ENCODE data around the gene GPX3.

GPX3 gene, protein sequence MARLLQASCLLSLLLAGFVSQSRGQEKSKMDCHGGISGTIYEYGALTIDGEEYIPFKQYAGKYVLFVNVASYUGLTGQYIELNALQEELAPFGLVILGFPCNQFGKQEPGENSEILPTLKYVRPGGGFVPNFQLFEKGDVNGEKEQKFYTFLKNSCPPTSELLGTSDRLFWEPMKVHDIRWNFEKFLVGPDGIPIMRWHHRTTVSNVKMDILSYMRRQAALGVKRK

DNA sequence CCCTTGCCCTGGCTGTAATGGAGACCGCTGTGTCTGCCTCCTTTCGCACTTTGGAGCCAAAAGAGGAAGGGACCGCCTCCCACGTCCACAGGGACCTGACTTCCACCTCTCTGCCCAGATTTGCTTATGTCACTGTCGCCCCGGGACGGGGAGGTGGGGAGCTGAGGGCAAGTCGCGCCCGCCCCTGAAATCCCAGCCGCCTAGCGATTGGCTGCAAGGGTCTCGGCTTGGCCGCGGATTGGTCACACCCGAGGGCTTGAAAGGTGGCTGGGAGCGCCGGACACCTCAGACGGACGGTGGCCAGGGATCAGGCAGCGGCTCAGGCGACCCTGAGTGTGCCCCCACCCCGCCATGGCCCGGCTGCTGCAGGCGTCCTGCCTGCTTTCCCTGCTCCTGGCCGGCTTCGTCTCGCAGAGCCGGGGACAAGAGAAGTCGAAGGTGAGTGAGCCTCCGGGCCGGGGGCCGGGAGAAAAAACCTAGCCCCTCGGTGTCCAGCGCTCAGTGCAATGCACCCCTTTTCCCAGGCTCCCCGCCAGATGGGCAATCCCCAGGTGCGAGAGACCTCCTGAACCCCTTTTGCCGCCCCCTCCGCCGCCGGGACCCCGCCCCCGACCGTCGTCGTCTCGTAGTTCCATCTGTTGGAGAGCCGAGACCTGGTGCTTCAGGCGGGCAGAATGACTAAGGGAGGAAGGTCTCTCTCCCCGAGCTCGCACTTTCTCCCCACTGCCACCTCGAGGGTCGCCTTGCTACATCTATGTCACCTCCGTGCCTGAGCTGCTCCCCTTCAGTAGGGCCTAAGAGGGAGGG, at the start of gene GPX3:
Gene GPX3 (plus strand): TSS at position 288 of the 807 bp plus-strand sequence. CDS start 64 bp downstream, at position 352.
- DNase-seq, result peak; percentile 89

GRCh38 chr5:150978590-150978989, 41.8 kb upstream of the GPX3 start:
- DNase-seq, result no peak

GRCh38 chr5:150987746-150988145, 32.6 kb upstream of the GPX3 start:
- no peak for DNase-seq

DNA sequence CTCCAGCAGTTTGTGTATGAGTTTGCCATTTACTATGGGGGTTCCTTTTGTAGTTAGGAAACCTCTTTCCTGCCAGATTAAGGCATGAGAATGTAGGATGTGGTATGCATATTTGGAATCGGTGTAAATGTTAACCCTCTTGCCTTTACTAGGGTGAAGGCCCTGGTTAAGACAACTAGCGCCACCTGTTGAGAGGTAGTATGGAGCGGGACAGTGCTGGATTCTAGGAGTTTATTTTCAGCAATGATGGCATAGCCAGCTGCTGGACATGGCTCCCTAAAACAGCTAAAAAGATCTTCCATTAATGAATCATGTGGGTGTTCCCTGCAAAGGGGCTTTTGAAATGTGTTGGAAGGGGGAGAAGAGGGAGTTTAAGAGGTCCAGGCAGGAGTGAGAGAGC, 30.7 kb upstream of the GPX3 start:
- DNase-seq, result no peak

DNA sequence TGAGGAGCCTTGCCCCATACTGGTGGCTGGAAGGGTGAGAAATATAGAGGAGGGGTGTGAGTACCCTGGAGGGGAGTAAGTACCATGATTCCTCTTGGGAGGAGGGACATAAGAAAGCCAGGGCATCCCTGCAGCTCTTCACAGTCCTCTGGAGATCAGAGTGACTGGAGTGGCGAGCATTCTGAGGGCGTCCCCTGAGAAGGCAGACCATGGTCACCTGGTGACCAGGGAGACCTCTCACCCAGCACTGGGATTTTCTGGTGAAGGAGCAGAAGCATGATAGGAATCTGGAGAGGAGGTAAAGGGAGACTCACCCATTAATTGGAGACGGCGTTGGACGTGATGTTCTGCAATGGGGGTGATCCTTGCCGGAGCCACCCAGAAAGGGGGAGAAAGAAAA, 27.7 kb upstream of the GPX3 start:
- DNase-seq, result no peak

DNA sequence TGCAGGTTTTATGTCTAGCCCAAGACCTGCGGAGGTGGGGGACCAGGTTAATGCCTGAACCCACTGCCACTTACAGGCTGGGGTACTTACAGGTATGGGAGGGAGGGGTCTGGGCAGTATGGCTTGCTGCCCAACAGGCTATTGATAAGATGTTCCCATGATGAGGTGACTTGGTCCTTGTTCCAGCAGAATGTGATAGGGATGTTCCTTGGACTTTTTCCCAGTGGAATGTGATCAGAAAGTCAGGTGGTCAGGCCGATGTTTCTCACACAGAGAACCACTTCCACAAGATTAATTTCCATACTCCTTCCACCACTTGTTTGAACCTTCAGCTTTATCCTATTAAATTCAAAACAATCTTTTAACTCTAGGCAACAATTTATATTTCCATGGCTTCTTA, 27.0 kb upstream of the GPX3 start:
- DNase-seq, result no peak

DNA sequence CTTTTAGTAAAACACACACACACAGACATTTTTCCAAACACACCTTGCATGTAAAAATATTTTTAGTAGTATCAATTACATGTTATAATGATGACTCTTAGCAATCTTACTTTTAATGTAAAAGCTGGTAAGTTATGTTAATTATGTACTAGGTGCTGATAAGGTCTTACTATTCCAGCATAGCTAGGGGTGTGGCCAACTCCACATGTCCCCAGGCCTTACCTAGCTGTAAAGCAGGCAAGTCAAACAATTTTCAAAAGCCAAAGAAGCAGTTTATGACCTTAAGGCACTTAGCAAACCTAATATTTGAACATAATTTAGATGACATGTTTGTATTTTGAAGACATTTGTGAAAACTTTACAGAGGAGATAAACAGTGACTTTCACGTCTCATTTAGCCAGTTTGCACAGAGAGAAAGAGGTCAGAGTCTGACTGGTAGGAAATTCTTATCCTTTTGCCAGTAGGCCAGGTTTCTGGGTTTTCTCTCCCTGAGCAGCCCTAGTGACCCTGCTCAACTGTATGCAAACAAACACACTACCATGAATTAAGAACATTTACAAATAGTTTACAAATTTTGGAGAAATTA, 26.5 kb upstream of the GPX3 start:
- no peak for DNase-seq

DNA sequence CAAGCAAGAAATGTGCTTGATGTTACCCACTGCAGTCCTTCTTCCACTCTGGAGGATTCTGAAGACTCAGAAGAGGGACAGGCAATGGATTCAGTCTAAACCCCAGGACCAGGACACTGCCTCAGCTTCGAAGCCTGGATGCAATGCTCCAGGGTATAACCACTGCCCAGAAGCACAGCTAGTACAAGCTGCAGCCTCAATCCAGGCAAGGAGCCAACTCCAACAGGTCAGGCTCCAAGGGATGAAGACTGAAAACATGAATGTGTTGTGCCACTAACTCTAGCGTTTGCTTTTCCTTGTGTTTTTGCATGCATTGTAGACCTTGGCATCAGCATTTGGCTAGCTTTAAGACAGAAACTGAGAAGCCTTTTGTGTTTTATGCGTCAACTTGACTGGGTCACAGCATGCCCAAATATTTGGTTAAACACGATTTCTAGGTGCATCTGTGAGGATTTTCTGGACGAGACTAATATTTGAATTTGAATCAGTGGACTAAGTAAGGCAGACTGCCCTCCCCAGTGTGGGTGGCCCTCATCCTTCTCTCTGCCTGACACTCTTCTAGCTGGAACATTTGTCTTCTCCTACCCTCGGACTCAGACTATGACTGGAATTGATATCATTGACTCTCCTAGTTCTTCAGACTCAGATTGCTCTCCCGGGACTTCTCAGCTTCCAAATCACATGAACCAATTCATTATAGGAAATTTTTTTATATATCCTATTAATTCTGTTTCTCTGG, 20.5 kb upstream of the GPX3 start:
- peak; percentile 67 for DNase-seq

- DNase-seq, result no peak
These were observed 19.0 kb upstream of the GPX3 start for GRCh38 chr5:151001436-151001835.

DNA sequence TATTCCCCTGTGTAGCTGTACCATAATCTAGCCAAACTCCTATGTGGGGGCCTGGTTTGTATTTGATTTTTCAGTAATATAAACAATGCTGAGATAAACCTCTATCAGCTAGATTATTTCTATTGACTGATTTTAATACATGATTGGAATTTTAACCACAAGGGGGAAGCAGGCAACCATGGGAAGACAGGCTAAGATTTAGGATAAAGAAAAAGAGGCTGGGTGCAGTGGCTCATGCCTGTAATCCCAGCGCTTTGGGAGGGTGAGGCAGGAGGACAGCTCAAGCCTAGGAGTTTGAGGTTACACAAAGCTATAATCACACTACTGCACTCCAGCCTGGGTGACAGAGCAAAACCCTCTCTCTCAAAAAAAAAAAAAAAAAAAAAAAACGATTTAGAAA, 18.1 kb upstream of the GPX3 start:
- DNase-seq, result no peak

DNA sequence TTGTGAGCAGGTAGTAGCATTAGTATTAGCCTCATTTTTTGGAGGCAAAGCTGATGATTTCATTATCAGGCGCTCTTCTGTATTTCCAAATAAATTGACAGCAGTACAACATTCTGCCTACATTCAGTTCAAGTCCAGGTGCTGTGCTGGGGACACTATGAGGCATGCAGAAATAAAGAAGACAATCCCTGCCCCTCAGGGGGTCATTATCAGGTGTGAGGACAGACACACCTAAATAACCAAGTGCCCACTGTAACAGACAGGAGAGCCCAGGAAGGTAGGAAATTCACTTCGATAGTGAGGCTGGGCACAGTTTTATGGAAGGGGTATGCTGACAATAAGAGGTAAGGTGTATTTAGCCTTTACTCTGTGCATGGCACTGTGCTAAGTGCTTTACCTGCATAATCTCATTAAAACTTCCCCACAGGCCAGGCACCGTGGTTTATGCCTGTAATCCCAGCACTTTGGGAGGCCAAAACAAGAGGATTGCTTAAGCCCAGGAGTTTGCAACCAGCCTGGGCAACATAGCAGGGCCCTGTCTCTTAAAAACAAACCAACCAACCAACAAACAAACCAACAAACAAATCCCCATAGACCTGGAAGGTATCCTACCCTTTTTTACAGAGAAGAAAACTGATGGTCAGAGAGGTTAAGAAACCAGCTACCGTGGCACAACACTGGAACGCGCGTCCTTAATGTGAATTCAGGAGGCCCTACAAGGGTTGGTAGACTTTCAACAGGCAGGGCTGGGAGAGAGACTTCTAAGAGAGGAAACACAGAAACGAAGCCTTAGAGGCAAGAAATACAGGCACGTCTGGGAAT, 17.5 kb upstream of the GPX3 start:
- no peak for DNase-seq

- no peak for DNase-seq
These were observed 16.9 kb upstream of the GPX3 start for GRCh38 chr5:151003503-151003860.

GRCh38 chr5:151004499-151004898, 15.9 kb upstream of the GPX3 start:
- no peak for DNase-seq

- peak; percentile 54 for DNase-seq
These were observed 15.0 kb upstream of the GPX3 start for GRCh38 chr5:151005187-151005949.

- peak; percentile 92 for DNase-seq
These were observed 14.3 kb upstream of the GPX3 start for GRCh38 chr5:151005950-151006576.

- no peak for DNase-seq
These were observed 13.6 kb upstream of the GPX3 start for GRCh38 chr5:151006704-151007334.

DNA sequence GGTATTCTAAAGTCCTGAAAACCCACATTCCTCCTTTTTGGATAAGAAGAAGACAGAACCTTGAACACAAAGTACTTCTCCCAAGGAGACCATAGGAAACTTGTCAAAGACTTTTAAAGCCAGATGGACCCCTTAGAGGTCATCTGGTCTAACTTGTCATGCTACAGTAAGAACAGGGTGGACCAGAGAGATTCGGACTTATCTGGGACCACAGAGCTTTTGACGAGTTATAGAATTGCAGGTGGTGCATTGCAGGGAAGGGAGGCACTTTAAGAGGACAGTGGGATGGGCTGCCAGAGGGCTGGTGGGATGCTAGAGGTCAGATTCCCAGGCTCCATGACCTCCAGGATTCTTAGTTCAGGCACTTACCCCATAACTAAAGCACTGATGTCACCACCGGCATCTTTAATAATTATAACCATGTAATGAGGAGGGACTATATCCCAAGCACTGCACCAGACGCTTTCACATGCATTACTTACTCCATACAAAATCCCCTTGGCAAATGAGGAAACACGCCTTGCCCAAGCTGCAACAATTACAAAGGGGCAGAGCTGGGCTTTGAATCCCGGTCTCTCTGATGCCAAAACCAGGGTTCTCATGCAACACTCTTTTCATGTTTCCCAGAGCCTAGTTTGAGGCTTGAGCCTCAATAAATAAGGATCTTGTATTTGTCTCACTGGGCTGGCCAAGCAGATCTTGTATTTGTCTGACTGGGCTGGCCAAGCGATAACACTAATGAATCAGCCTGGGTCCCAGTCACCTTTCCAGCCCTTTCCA, 12.8 kb upstream of the GPX3 start:
- no peak for DNase-seq

- no peak for DNase-seq
These were observed 12.2 kb upstream of the GPX3 start for GRCh38 chr5:151008210-151008491.

- no peak for DNase-seq
These were observed 11.5 kb upstream of the GPX3 start for GRCh38 chr5:151008906-151009305.

- DNase-seq, result no peak
These were observed 7.5 kb upstream of the GPX3 start for GRCh38 chr5:151012862-151013261.

Measured in femur (tissue), 1 donor.